Measurements from ENCODE around the gene STK11IP. TPM values are rescaled to one million over a fixed set of nuclear protein-coding genes. Genes with fewer than 3 reads are reported as not detected.
A peak's percentile ranks its signal among the peaks of the same experiment; 100 is the strongest.

Gene STK11IP
- total and polyA plus RNA-seq, 8 donors = 24.5 to 36.6 (median 29.2) TPM

DNA sequence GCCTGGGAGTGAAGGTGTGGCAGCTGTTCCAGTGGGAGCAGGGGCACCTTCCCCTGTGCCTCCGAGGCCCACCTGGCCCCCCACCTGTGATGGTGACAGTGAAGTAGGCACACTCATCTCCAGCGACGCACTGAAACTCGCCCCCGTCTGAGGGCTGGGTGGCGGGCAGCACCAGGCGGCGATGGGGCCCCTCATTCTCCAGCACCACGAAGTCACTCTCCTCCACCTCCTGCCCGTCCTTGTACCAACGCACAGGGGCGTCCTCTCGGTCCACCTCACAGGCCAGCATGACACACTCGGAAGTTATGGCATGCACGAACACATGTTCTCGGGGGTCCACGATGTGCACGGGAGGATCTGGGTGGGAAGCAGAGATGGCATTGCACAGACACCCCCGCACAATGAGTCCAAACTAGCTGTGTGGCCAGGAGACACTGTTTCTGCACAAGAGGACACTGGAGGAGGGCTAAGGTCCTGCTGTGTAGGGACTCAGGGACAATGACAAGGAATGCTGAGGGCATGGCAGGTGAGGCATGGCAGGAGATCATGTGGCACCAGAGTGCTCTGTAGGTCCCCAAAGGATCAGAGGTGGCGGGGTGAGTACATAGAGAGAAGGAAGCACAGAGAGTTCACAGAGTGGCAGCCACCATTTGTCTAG, 34.3 kb upstream of the STK11IP start:
- intact Hi-C loops (cut with DNase I) = no loop called here
- TF ChIP-seq CTCF (IDR thresholded peaks at IDR 0.05) = no peak
- H3K9me3 ChIP-seq = no peaks in the 10 kb centered on the region
- peaks cover 0 to 3% of the 10 kb centered on the region in 2 donors for H3K36me3 ChIP-seq
- no peaks in the 10 kb centered on the region for H3K27me3 ChIP-seq
- ATAC-seq = no peak
- H3K4me1 ChIP-seq = no peaks in the 10 kb centered on the region
- no peak for DNase-seq
- no peak overlapping the region for H3K27ac ChIP-seq
- H3K4me3 ChIP-seq = no peak overlapping the region

DNA sequence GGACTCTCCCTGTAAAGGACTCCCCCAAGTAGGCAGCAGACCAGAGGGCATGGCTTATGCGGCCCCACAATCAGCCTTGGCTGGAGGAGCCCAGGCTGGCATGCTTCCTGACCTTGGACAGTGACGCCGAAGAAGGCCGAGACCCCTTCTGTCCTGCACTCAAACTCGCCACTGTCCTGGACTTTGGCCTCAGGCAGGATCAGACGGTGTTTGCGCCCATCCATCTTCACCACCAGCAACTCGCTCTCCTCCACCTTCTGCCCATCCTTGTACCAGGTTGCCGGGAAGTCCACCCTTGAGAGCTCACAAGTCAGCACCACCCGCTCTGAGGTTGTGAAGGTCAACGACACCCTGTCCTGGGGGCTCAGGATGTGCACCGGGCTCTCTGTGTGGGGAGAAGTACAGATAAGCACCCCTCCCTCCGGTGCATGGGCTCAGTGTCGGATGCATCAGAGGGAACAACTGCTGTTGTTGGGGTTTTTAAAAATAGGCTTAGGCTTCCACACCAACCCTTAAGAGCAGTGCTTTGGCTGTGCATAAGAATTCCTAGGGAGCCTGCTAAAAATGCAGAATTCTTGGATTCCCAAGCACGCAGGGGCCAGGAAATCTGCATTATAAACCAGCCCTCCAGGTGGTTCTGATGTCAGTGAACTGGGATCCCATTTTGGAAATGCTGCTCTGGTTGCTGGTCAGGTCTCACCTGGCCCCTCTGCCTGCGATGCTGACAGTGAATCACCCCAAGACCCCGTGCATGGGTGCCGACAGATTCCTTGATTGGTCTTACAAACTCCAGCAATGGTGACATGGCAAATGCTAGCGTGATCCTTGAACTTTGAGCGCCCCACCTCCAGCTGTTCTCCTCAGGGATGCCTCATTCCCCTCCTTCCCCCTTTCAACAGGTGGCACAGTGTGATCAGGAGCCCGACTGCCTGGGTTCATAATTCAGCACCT, 32.3 kb upstream of the STK11IP start:
- intact Hi-C loops (cut with DNase I) = no loop called here
- no peak for DNase-seq

GRCh38 chr2:219566640-219567039, 31.0 kb upstream of the STK11IP start:
- no peaks in the 10 kb centered on the region for H3K9me3 ChIP-seq
- no peak overlapping the region for H3K27ac ChIP-seq
- H3K36me3 ChIP-seq = peaks cover 0 to 3% of the 10 kb centered on the region in 2 donors
- no peak for TF ChIP-seq CTCF (IDR thresholded peaks at IDR 0.05)
- peaks cover 0 to 17% of the 10 kb centered on the region in 2 donors for H3K4me1 ChIP-seq
- intact Hi-C loops (cut with DNase I) = no loop called here
- no peak for ATAC-seq
- H3K27me3 ChIP-seq = peaks cover 0 to 29% of the 10 kb centered on the region in 2 donors
- peak in 1 of 4 donors; percentile 77 for DNase-seq
- H3K4me3 ChIP-seq = no peak overlapping the region

More for the DNA sequence above, 32.3 kb upstream of the STK11IP start:
- peaks cover 0 to 17% of the 10 kb centered on the region in 2 donors for H3K27me3 ChIP-seq
- no peak for ATAC-seq
- H3K9me3 ChIP-seq = no peaks in the 10 kb centered on the region
- H3K4me1 ChIP-seq = peaks cover 0 to 8% of the 10 kb centered on the region in 2 donors
- H3K4me3 ChIP-seq = no peak overlapping the region
- TF ChIP-seq CTCF (IDR thresholded peaks at IDR 0.05) = no peak
- H3K36me3 ChIP-seq = peaks cover 0 to 3% of the 10 kb centered on the region in 2 donors
- no peak overlapping the region for H3K27ac ChIP-seq

- no peaks in the 10 kb centered on the region for H3K9me3 ChIP-seq
- peaks cover 0 to 3% of the 10 kb centered on the region in 2 donors for H3K36me3 ChIP-seq
- no peak for ATAC-seq
- peaks cover 0 to 33% of the 10 kb centered on the region in 2 donors for H3K27me3 ChIP-seq
- H3K4me3 ChIP-seq = no peak overlapping the region
- no peak for TF ChIP-seq CTCF (IDR thresholded peaks at IDR 0.05)
- no peak overlapping the region for H3K27ac ChIP-seq
- no peak for DNase-seq
- peaks cover 0 to 17% of the 10 kb centered on the region in 2 donors for H3K4me1 ChIP-seq
- intact Hi-C loops (cut with DNase I) = no loop called here
Measured at GRCh38 chr2:219567131-219567530, 30.5 kb upstream of the STK11IP start.

All from left lung (tissue), 10 donors.